HG03521 (cell line): Measurements from ENCODE around the gene SYCN.

Source experiments
- ATAC-seq: cut with Tn5 transposase; IDR thresholded peaks from one replicate; pipeline ENCODE4 v1.9.1; 2021; ENCODE audit warnings: mild to moderate bottlenecking, moderate library complexity; ENCODE audit not compliant: unreplicated experiment

The SYCN gene

GRCh38 chr19:39173502-39173991, 30.5 kb downstream of the SYCN start:
- no peak for ATAC-seq

- ATAC-seq, result no peak
Observed at GRCh38 chr19:39172700-39173501, 31.2 kb downstream of the SYCN start.

GRCh38 chr19:39171479-39172465, 32.3 kb downstream of the SYCN start:
- no peak for ATAC-seq

- no peak for ATAC-seq
Observed at GRCh38 chr19:39170386-39171231, 33.5 kb downstream of the SYCN start.

GRCh38 chr19:39169143-39169810, 34.8 kb downstream of the SYCN start:
- no peak for ATAC-seq

GRCh38 chr19:39168258-39169142, 35.6 kb downstream of the SYCN start:
- ATAC-seq, result no peak

GRCh38 chr19:39167461-39168257, 36.4 kb downstream of the SYCN start:
- no peak for ATAC-seq

GRCh38 chr19:39166571-39167391, 37.3 kb downstream of the SYCN start:
- no peak for ATAC-seq

- no peak for ATAC-seq
Observed at GRCh38 chr19:39165857-39166256, 38.2 kb downstream of the SYCN start.

- ATAC-seq, result no peak
Observed at GRCh38 chr19:39164289-39164688, 39.8 kb downstream of the SYCN start.

- no peak for ATAC-seq
Observed at GRCh38 chr19:39163621-39164020, 40.4 kb downstream of the SYCN start.

- ATAC-seq, result no peak
Observed at GRCh38 chr19:39162441-39163043, 41.5 kb downstream of the SYCN start.

- ATAC-seq, result no peak
Observed at GRCh38 chr19:39160889-39161672, 43.0 kb downstream of the SYCN start.

- no peak for ATAC-seq
Observed at GRCh38 chr19:39160523-39160861, 43.6 kb downstream of the SYCN start.

GRCh38 chr19:39158646-39159260, 45.3 kb downstream of the SYCN start:
- ATAC-seq, result no peak

GRCh38 chr19:39157997-39158389, 46.1 kb downstream of the SYCN start:
- ATAC-seq, result no peak
